Urothelium cell line (cell line): ENCODE data around the gene LOXL3.

Source experiments
- DNase-seq: peaks from one replicate; pipeline ENCODE4 v3.0.0; 2011; ENCODE audit warnings: low spot score, mixed read lengths
- FAIRE-seq: peaks from 2 replicates; lab custom pipeline; 2011; peaks lifted over from hg19 to GRCh38; lab: Jason Lieb, UNC

The LOXL3 gene

DNA sequence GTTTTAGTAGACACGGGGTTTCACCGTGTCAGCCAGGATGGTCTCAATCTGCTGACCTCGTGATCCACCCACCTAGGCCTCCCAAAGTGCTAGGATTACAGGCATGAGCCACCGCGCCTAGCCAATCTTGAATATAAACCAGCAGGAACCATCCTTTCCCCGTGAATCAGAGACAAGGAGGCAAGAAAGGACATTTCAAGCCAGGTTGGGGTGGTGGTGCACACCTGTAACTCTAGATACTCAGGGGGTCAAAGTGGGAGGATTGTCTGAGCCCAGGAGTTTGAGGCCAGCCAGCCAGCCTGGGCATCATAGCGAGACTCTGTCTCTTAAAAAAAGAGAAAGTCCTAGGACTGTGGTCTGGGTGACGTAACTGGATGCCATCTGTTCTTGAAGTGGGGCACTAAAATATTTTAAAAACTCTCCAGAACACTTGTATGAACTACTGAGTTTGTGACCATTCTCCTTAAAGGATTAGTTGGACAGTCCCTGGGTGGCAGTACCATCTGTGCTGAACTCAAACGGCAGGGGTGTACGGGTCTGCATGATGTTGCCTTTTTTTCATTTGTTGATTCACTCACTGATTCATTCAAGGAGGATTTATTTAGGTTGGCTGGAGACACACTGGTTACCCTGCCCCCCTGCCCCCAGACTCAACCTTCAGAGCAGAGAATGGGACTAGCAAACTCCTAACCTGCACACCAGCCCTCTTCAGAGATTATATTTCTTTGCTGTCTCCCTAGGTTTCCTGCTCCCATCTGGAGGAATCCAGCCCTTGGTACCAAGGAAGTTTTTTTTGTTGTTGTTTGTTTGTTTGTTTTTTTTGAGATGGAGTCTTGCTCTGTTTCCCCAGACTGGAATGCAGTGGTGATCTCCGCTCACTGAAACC lies 42.4 kb downstream of the LOXL3 start:
- FAIRE-seq: no peak

DNA sequence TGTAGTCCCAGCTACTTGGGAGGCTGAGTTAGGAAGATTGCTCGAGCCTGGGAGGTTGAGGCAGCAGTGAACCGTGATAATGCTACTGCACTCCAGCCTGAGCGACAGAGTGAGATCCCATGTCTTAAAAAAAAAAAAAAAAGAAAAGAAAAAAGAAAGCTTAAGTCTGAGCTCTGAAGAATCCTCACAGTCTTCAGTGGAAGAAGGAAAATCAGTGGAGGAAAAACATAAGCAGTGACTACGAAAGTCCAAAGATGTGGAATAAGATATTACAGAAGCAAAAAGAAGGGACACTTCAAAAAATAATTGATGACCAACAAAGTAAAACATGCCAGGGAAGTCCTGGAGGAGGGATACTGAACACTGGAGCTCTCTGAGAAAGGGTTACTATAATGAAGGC lies 43.5 kb downstream of the LOXL3 start:
- DNase-seq: no peak
- no peak for FAIRE-seq

More for the DNA sequence above, 42.4 kb downstream of the LOXL3 start:
- no peak for DNase-seq

DNA sequence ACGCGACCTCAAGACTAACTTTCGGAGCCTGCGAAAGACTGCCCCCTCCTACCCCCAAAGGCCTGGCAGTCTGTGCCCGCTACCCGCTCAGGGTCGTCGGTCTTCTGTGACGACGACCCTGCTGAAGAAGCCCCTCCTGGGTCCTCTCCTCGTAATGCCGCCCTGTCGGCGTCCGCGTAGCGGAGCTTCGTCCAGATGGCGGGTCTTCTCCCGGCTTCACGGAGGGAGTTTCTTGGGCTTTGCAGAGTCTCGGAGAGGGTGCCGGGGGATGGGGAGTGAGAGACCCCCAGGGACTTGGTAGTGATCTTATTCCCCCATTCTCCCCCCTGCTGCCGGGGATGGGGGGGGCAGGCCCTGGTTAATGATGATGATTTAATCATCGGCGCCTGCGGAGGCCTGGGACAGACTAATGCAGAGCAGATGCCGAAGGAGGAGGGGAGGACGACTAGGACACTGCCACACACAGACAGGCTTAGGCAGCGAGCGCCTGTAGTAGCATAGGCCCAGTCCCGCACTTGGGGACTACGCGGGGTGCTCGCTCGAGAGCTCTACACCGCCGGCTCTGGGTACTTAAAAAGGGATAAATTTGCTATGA lies 45.7 kb downstream of the LOXL3 start:
- no peak for FAIRE-seq

DNA sequence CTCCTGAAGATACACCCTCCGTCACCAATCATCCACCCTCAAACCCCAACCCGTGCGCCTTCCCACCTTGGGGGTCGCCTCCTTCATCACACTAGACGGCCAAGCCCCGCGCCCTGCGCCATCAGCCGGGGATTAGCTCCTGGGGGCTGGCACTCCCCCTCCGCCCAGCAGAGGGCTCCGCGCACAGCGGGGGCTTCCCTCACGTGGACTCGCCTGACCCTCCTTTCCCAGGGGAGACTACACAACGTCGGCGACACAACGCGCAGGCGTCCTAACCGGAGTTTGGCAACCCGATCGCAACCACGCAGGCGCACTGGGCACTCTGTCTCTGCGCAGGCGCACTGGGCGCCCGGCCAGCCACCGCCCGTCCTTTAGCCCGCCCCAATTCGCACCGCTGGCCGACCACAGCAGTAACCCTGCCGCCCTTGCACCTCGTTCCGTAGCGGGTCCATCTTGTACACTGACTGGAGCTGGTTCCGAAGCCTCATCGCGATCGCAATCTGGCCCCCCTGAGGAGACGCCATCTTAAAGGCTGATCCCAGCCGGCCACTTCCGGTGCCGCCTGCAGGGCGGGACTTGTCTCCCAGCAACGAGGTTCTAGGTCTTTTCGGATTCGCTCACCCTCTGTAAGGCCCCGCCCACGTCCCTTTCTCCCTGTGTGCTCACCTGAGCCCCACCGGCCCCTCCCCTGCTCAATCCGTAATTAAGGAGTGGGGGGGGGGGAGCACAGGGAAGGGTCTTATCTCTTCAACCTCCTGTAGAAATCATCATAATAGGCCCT lies 46.4 kb downstream of the LOXL3 start, which contains the start of gene PCGF1:
Gene PCGF1 (minus strand): TSS at position 551 of the 781 bp plus-strand sequence. CDS start 27 bp downstream, at position 524.
- FAIRE-seq: peak; percentile 84

More for the DNA sequence above, 45.7 kb downstream of the LOXL3 start:
- DNase-seq: peak; percentile 65

DNA sequence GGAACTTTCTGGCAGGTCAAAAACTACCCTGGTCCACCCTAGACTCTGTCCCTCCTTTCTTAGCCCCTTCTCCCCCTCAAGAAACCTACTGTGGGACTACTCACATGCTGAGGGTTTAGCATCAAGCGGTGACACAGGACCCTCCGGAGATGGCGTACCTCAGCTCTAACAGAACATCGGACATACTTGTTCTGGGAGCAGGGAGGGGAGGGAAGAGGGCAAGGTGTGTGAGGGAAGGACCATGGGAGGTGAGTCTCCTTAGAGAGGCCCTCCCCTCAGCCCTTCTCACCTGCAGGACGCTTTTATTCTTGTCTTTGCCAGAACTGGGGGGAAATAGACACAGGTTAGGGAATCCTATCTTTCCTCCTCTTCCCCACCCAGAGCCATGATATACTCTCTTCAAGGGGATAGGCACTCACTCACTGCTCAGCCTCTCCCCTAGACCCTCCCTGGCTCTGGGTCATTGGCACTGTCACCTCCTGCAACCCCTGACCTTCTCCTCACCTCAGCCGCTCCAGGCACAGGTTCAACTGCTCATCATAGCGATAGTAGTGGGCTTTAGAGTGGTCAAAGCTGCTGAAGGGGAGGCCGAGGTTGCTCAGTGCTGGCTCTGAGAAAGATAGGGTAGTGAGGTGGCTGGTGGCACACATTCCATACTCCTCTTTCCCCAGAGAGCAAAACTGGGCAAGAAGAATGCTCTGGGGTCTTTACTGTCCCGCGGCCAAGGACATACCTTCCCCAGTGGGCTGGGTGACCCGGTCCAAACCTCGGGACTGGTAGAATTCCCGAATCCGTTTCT lies 48.1 kb downstream of the LOXL3 start:
- FAIRE-seq (no peak), DNase-seq (no peak)

More for the DNA sequence above, 46.4 kb downstream of the LOXL3 start, which contains the start of gene PCGF1:
- DNase-seq: peak; percentile 99

DNA sequence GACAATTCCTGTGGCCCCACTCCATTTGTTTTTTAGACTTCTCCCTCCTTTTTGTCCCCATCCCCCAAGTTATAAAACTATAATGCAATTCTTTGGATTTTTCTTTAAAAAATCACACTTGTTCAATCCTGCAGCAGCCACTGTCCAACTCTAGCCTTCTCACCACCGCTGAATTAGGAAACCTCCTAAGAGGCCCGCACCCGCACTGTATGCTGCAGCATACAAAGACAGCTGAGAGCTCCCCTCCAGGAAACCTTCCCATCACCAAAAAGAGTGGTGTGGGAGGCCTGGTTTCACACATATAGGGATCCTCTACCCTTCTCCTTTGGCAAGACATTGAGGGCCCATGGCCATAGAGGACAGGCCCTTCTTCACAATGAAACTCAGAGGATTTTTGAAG lies 49.2 kb downstream of the LOXL3 start:
- no peak for DNase-seq
- FAIRE-seq: no peak

DNA sequence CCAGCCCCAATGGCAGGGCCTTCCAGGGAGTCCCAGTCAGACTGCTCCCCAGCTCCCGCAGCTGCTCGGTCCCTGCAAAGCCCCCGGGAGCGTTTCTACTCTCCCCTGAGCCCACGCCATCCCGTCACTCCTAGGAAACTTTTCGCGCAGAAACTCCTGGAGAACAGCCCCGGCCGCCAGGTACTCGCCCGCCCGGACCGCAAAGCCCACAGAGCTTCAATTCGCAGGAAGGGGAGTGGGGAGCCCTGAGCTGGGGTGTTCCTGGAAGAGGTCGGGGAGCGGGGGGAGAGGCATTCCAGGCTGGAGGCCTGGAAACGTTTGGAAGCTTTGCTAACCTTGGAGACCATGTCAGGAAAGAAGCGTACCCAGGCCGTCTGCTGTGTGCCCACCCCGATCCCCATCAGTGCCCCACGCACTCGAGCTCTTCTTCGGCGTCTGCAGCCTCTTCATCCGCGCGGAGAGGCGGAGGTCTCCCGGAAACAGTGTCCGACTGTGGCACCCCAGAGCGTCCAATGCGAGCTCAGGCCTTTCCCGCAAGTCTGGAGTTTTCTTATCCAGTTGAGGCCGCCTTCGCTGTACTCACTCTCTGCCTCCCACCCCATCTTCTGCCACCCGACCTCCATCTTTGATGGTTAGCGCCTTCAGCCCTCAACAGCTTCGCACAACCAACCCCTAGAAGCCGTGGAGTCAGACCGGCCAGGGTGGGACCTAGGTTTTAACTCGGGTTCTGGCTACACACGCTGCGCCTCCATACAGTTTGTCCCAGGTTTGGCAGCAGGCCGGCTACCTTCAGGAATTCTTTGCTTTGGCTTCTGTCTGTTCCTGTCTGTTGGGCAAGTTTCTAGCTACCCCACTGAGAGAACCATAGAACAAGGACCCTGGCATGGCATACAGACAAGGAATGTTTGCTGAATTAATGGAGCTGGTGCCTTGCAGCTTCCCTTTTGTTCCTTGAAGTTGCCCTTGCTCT lies 50.0 kb downstream of the LOXL3 start:
- DNase-seq (peak; percentile 37), FAIRE-seq (no peak)

DNA sequence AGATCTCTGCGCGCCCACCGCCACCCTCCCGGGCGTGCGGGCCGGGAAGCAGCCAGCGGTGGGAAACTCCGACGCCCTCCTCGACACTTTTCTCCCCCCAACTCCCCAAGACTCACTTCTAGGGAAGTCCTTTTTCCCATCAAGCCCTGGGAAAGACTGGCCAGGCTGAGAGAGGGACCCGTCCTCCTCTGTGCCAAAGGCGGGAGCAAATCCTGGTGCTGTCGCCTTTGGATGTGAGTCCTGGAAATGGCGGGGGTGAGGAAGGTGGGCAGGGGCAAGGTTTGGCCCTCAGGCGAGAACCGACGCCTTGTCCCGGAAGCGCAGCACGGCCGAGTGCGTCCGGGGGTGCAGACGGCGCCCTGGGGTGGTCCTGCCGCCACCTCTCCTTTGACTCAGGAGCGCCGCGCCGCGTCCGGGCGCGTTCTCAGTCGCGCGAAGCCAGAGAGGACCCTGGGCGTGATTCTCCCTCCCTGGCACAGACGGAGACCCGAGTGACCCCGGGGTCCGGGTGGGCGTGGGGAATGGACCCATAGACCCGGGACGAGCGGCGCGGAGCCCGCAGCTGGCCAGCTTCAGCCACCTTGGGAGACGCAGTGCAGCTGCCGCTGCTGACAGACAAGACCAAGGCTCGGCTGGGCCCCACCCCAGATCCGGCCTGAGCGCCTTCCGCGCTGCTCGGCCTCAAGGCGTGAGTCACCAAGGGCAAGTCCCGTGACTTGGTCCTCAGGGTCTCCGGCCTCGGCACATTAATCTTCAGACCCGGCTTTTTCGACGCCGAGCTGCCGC lies 50.8 kb downstream of the LOXL3 start:
- peak; percentile 90 for DNase-seq
- FAIRE-seq: peak; percentile 48

DNA sequence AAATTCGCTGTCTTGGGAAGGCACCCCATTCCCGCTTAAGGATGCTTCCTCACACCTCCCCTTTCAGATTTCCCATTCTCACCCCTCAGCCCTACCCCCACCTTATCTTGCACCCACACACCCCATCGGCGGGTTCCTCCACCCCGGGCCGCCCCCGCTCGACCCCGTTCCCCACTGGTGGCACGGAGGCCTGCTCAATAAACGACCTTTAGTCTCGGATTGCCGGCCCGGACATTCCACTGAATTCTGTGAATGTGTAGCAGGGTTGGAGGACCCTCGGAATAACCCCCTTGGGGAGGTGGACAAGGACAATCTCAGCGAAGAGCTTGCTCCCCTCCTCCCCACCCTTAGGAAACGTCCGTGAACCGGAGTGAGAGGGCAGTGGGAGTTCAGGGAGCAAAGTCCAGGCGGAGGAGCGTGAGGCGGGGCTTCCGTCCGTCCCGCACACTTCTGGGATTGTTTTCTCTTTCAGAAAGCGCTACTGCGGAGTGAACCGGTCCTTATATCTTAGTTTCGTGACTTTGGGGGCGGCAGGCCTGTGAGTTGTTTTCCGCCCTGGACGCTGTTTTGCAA lies 51.5 kb downstream of the LOXL3 start:
- no peak for FAIRE-seq

DNA sequence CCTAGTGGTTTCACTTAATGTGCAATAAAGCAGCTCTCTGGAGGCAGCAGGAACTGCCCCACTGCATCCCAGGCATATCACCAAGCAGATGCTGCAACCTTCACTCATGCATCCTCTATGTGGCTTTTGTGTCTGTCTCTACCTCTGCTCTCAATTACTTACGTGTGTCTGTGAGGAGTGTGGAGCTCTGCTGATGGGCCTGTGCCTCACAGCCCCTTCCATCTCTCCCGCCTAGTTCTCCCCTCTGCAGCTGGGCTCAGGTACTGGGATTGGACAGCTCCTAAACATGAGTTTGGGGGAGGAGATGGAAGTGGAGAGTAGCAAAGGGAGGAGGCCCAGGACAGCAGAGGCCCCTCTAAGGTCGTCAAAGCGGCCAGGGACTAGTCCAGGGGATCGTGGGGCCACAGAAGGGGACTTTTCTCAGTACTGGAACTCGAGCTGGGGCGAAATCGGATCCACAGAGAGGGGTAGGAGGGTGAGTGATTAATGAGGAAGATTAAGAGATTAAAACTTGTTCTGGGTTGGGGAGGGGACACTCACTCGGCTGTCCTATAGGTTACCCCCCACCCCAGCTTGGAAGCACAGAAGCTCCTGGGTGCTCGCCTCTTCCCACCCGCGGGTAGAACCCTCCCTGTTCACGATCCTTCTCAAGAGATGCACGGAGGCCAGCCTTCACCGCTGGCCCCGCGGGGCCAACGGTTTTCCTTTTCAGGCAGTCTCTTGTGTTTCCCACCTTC lies 52.2 kb downstream of the LOXL3 start:
- peak; percentile 46 for FAIRE-seq
- DNase-seq: peak; percentile 22

More for the DNA sequence above, 51.5 kb downstream of the LOXL3 start:
- DNase-seq: peak; percentile 37

DNA sequence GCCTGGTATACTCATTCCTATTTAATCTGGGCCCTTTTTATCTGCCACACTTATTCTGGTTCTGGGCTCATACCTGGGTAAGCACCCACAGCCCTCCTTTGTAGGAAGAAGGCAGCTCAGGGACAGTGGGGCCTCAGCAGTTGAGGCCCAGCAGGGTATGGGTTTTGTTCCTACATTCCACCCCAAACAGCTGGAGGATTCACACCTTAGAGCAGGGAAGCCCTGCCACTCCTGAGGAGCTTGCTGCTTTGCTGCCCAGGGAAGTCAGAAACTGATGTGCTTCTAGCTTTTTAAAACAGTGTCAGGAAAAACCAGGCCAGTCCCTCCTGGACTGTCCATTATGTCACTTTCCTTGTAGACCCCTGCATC lies 53.2 kb downstream of the LOXL3 start:
- no peak for DNase-seq

DNA sequence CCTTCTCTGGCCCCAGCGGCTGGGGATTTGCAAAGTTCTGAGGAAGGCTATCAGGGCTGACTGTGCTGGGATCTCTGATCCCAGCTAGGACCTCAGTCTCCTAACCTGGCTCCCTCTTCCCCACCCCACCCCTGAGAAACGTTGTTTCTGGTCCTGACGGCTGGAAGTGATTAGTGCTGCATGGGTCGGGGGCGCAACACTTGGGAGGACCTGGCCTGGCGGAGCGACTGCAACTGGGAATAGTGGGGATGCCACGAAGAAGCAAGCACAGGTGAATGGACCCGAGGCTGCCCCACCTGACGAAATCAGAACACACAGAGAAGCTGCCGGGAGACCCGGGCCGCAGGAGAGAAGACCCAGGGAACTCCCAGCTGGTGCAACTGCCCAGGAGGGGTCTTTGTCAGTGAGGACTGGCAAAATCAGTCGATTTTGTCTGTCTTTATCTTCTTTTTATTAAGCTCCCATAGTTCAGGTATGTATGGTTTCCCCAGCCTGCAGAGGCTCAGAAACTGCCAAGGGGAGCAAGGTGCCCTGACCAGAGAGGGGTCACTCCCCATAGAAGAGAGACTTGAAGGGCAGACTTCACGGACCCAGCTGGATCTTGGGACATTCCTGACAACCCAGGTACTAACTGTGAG lies 53.7 kb downstream of the LOXL3 start:
- DNase-seq: no peak
- no peak for FAIRE-seq

More for the DNA sequence above, 53.2 kb downstream of the LOXL3 start:
- FAIRE-seq: no peak

DNA sequence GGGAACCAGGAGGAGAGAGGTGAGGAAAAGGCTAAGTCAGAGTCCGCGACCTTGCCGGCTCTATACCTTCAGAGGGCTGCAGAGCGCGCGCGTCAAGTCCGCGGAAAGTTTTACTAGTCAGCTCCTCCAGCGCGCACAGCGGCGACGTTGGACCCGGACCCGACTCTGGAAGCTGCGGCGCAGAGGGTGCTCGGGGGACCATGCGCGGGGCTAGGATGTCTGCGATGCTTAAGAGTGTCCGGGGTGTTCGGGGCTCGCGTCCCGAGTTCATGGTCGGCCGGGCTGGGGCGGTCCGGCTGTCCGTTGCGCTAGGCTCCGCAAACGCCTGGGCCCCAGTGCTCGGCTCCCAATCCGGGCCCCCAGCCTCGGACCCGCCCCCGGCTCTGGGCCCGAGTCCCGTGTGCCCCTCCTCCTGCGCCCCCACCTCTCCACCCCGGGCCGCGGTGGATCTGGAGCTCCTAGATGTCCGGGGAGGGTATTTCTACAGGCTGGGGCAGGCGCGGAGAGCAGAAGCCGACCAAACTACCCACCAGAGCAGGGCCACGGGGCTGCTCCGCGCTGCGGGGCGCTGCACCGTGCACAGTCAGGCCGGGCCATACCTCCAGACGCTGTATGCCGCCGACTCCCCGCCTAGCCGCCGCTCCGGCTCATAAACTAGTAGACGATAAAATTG lies 54.3 kb downstream of the LOXL3 start, which contains the start of gene LBX2:
Gene LBX2 (minus strand): TSS at position 337 of the 673 bp plus-strand sequence. CDS start 66 bp downstream, at position 271.
- no peak for DNase-seq
- no peak for FAIRE-seq

DNA sequence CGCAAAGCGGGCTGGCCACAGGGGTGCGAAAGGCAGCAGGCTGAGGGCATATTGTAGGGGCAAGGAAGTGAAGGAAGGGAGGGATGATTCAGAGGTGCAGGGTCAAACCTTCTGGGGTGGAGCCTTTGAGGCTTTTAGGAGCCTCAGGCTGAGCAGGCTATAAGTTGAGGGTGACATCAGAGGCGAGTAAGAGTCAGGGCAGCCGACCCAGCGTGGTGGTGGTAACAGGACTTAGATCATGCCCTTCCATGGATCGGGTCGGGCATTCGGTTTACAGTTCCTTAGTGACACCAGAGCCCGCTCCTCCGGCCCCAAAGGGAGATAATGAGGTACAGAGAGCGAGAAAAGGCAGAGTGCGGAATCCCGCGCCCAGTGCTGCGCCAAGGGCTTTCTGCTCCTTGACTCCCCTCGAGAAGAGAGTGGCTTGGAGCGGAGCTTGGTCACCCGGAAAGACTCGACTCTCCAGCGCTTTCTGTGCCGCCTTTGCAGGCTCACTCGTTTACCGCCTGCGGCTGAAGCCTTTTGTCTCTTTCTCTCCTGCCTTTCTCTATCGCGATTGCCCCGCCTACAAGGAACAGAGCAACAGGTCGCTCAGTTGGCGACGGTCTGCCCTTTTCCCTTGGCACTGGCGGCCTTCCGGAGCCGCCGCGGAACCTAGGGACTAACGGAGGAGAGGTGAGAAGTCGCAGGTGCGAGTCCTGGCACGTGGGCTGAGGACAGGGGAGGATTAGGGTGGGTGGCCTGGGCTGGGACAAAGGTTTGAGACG lies 55.1 kb downstream of the LOXL3 start:
- FAIRE-seq: no peak
- no peak for DNase-seq

DNA sequence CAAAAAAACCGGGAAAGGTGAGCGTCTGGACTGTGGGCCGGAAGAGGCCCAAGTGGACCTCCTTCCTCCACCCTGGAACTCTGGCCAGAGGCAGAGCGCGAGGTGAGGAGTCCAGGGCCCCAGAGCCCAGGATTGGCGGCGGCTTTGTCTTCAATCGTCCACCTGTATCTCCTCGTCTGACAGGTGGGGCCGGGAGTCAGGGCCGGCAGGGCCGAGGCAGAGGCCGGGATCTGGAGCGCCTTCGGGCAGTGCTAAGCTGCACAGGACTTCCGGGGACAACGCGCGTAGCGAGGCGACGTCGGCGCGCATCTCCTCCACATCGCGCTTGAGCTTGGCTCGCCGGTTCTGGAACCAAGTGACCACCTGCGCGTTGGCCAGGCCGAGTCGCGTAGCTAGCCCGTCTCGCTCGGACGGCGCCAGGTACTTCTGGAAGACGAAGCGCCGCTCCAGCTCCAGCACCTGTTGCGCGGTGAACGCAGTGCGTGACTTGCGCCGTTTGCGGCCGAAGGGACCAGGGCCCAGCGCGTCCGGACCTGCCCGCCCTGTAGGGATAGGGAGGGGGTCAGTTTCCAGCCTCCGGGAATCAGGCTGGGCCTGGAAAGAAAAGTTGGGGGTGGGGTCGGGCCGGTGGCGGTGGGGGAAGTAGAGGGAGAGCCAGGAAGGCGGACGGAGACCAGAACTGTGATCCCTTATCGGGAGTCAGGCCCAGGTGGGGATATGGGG lies 55.8 kb downstream of the LOXL3 start:
- DNase-seq: no peak

More for the DNA sequence above, 55.8 kb downstream of the LOXL3 start:
- no peak for FAIRE-seq
